SU-DHL-6 (cell line): ENCODE measurements around the gene TLL2.

Experiments used
- EZH2phosphoT487 ChIP-seq: fragments of 200-600 bp; sonication (generic), shearing (Covaris generic); conservative IDR thresholded peaks from 2 replicates; pipeline ENCODE4 v1.6.1; 2018; ENCODE audit warnings: mild to moderate bottlenecking, antibody characterized with exemption, low read length, moderate library complexity, mixed read lengths
- TF ChIP-seq, protein P1 (sequence below): fragments of 200-600 bp; sonication (generic); IDR thresholded peaks from one replicate; pipeline ENCODE4 v1.5.1; 2017; ENCODE audit warnings: antibody characterized with exemption, mild to moderate bottlenecking, low read length, moderate library complexity; ENCODE audit not compliant: insufficient read depth, poor library complexity, severe bottlenecking

DNA sequence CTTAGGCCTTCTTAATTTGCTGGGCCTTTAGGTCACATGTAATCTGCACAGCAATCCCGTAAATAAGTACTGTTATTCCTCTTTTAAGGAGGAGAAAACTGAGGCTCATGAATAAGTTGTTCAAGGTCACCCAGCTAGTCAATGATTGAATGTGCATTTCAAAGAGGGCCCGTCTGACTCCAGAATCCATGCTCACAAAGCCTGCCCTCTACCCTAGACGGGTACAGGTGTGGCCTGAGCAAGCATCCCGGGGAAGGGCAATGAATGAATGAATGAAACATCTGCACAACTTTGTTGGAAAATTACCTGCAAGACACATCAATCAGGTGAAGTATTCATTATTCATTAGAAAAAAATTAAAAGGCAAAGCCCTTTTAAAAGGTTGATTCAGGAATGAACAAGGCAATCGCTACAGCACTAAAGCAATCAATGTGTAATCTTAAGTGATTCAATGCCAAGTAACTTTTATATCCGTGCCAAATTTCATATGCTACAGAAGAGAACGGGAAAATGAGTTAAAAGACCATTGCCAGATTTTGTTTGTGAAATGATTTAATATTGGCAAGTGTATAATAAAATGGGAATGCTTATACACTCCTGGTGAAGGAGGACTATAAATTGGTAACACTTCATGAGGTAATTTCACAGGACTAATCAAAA is 61.1 kb downstream of the TLL2 start:
- TF ChIP-seq, protein P1, sequence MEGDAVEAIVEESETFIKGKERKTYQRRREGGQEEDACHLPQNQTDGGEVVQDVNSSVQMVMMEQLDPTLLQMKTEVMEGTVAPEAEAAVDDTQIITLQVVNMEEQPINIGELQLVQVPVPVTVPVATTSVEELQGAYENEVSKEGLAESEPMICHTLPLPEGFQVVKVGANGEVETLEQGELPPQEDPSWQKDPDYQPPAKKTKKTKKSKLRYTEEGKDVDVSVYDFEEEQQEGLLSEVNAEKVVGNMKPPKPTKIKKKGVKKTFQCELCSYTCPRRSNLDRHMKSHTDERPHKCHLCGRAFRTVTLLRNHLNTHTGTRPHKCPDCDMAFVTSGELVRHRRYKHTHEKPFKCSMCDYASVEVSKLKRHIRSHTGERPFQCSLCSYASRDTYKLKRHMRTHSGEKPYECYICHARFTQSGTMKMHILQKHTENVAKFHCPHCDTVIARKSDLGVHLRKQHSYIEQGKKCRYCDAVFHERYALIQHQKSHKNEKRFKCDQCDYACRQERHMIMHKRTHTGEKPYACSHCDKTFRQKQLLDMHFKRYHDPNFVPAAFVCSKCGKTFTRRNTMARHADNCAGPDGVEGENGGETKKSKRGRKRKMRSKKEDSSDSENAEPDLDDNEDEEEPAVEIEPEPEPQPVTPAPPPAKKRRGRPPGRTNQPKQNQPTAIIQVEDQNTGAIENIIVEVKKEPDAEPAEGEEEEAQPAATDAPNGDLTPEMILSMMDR = no peak
- no peak for TF ChIP-seq EZH2phosphoT487
